ENCODE data around the gene ALPG.
"Not testable (repeated sequence)": the region's sequence is repeated elsewhere in the genome, so short reads cannot be mapped to it uniquely, and the experiment has no call there.

ALPG gene

GRCh38 chr2:232377841-232378734, 28.6 kb upstream of the ALPG start:
- no peak for DNase-seq

- not testable (repeated sequence) for DNase-seq
Observed at GRCh38 chr2:232378735-232379151, 27.9 kb upstream of the ALPG start, which contains the start of gene ALPP. Gene ALPP (plus strand): TSS chr2:232378751. CDS start chr2:232378803, 52 bp downstream.

DNA sequence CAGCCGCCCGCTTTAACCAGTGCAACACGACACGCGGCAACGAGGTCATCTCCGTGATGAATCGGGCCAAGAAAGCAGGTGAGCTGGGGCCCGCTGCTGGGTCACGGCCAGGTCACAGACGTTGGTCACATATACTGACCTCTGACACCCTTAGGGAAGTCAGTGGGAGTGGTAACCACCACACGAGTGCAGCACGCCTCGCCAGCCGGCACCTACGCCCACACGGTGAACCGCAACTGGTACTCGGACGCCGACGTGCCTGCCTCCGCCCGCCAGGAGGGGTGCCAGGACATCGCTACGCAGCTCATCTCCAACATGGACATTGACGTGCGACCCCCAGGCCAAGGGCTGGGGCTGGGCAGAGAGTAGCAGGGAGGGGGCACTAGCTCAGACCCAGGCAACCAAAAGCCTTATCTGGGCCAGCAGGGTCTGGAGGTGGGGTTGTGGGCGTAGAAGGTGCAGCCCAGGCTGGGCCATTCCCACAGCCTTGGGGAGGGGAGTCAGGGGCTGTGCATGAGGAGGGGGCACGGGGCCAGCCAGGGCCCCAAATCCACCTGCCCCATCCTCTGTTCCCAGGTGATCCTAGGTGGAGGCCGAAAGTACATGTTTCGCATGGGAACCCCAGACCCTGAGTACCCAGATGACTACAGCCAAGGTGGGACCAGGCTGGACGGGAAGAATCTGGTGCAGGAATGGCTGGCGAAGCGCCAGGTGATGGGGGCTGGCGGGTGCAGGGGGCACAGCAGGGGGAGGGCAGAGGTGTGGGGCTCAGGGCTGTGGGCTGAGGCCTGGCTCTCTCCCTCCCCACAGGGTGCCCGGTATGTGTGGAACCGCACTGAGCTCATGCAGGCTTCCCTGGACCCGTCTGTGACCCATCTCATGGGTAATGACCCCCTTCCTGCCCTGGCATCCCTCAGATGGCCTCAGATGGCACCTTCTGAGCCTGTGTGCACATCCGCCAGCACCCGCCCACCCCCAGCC, 26.7 kb upstream of the ALPG start:
- DNase-seq: not testable (repeated sequence)

DNA sequence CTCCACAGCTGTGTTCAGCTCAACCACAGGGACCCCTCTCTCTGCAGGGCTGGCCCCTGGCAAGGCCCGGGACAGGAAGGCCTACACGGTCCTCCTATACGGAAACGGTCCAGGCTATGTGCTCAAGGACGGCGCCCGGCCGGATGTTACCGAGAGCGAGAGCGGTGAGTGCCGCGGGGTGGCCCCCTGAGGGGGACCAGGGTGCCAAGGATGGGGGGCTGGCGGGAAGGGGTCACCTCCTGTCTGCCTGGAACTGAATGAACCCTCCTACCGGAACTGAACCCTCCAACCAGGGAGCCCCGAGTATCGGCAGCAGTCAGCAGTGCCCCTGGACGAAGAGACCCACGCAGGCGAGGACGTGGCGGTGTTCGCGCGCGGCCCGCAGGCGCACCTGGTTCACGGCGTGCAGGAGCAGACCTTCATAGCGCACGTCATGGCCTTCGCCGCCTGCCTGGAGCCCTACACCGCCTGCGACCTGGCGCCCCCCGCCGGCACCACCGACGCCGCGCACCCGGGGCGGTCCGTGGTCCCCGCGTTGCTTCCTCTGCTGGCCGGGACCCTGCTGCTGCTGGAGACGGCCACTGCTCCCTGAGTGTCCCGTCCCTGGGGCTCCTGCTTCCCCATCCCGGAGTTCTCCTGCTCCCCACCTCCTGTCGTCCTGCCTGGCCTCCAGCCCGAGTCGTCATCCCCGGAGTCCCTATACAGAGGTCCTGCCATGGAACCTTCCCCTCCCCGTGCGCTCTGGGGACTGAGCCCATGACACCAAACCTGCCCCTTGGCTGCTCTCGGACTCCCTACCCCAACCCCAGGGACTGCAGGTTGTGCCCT, 25.2 kb upstream of the ALPG start:
- not testable (repeated sequence) for DNase-seq

DNA sequence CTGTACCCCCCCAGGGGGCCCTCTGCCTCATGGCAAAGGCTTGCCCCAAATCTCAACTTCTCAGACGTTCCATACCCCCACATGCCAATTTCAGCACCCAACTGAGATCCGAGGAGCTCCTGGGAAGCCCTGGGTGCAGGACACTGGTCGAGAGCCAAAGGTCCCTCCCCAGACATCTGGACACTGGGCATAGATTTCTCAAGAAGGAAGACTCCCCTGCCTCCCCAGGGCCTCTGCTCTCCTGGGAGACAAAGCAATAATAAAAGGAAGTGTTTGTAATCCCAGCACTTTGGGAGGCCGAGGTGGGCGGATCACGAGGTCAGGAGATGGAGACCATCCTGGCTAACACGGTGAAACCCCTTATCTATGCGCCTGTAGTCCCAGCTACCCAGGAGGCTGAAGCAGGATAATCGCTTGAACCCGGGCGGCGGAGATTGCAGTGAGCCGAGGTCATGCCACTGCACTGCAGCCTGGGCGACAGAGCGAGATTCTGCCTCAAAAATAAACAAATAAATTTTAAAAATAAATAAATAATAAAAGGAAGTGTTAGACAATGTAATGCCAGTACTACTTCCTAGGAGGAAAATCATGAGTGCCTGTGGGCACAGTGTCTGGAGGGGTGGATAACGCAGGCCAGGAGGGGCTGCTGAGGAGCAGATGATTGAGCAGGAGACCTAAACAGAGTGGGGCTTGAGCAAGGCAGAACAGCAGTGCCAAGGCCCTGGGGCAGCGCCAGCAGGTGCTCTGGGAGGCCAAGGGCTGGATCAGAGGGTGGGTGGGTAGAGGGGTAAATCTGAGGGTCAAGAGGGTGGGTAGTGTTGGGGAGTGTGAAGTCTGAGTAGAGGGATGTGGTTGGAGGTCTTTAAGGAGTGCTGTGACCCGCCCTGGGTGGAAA, 24.1 kb upstream of the ALPG start:
- DNase-seq: no peak

GRCh38 chr2:232384466-232384865, 22.2 kb upstream of the ALPG start:
- no peak for DNase-seq

- DNase-seq: not testable (repeated sequence)
Observed at GRCh38 chr2:232385058-232385457, 21.6 kb upstream of the ALPG start.

DNA sequence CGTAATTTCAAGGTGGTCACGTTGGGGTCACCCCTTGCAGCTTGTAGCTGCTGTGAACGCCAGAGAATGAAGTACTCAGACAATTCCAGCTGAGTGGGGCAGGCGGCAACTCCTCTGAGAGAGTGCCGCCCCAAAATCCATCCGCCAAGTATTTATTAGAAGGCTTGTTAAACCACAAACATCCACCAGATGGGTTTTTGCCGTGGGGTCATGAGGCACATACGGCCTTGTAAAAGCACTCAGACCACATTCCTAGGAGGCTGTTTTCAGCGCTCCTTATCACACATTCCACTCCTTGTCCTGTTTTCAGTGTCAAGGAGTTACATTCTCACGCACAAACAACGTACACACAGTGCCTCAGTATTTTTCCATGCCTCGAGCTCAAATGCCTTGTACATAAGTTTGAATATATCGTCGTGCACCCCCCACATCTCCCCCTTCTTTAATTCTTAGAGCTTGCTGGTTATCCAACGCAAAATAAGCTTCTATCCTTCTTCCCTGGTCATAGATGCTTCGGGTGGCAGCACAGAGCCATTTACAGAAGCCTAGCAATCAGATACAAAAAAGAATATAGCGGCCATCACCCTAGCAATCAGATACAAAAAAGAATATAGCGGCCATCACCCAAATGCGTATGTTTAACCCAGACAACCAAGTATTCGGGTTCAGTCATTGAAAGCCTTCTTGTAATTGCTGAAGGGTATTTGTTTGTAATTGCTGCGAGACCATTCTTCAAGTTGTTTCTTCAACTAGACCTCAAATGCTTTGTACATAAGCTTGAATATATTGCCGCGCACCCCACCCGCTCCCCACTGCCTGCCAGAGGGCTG, 20.8 kb upstream of the ALPG start:
- no peak for DNase-seq

- DNase-seq: no peak
Observed at GRCh38 chr2:232386490-232386739, 20.2 kb upstream of the ALPG start.

GRCh38 chr2:232386740-232387450, 19.7 kb upstream of the ALPG start:
- peak; percentile 56 for DNase-seq

DNA sequence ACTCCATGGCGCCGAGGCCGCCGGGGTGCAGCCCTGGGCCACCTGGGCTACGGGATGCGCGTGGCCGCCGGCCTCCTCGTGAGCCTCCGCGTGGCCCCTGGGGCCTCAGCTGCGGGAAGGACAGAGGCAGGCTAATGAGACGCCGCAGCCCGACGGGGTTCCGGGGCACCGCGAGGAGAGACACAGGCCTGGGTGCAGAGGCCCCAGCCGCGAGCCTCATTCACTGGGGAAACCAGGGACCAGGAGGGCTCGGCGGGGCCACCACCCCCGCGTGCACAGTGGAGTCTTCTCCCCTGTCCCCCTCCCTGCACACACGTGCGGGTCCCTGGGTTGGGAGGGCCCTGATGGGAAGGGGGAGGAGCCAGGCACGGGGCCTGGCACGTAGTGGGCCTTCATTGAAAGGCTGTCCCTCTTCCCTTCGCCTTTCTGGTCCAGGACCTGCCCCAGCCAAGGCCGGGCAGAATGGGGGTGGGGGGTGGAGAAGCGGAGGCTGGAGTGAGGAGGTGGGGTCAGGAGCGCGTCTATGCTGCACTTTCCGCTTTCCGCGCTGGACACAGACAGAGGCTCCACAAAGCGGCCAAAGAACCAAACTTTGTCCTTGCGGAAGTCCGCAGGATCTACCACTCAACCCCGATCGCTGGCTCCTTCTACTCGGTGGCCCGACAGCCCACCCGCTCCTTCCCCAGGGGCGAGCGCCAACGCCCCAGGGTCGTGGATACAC, 19.0 kb upstream of the ALPG start:
- DNase-seq: no peak

GRCh38 chr2:232388324-232388891, 18.2 kb upstream of the ALPG start:
- DNase-seq: no peak

DNA sequence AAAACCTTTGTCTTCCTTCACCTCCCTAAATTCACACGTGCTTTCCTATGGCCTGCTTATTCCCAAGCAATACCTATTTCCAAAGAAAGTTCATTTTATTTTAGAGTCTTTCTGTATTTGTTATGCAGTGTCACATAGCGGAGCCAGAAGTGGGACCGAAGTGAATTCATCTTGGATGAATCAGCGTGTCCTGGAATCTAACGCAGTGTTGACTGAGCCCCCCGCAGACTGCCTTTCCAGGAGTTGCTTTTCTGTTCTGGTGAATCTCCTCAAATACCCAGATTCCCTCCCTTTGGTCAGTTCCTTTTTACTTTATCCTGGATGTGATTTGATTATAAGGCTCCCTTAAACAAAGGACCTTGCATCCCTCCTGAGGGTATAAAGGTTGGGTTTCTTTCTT, 17.3 kb upstream of the ALPG start:
- DNase-seq: no peak

GRCh38 chr2:232390661-232391060, 16.0 kb upstream of the ALPG start:
- DNase-seq: no peak

DNA sequence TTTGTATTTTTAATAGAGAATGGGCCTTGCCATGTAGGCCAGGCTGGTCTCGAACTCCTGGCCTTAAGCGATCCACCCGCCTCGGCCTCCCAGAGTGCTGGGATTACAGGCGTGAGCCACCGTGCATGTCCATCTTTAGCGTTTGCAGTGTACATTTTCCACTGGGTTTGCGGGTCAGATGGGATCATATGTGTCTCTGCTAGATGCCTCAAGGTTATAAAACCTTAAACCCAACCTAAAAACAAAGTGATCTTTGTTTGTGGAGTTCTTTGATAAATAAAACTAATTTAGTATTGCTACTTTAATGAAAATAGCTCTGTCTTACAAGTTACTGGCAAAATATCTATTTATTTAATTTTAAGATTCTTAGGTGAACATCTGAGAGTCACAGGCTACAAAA, 13.1 kb upstream of the ALPG start:
- no peak for DNase-seq

DNA sequence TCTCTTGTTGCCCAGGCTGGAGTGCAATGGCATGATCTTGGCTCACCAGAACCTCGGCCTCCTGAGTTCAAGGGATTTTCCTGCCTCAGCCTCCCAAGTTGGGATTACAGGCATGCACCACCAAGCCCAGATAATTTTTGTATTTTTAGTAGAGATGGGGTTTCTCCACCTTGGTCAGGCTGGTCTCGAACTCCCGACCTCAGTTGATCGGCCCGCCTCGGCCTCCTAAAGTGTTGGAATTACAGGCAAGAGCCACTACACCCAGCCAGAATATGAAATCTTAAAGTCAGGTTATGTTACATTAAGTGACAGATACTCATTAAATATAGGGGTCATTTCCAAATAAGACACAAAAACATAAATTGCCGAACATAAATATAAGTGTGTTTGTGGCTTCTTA, 12.2 kb upstream of the ALPG start:
- DNase-seq: not testable (repeated sequence)

DNA sequence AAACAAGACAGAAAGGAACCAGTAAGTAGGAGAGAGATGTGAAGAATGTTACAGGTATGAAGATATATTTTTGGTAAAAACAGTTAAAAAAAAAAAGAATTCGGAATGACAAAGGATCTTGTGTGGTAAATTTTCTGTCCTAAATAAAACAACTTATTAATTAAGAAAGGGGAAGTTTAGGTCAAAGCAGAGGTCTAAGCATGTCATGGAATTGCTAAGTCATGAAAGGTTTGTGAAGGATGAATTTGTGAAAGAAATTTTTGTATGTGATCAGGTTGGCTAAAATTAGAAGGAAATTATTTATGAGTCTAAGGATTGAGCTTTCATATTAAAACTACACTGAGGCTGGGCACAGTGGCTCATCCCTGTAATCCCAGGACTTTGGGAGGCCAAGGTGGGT, 11.1 kb upstream of the ALPG start:
- DNase-seq: no peak

GRCh38 chr2:232396683-232397082, 10.0 kb upstream of the ALPG start:
- no peak for DNase-seq

Measured in NCI-H510A treated with DMSO at 0.1 percent for 48 hours (cell line).